ENCODE measurements around the gene MBTPS1. TPM values are rescaled to one million over a fixed set of nuclear protein-coding genes. Genes with fewer than 3 reads are reported as not detected.

Gene MBTPS1
- polyA plus RNA-seq, 3 donors from 2014 or later: 34.9 to 49.6 (median 48.0) TPM

DNA sequence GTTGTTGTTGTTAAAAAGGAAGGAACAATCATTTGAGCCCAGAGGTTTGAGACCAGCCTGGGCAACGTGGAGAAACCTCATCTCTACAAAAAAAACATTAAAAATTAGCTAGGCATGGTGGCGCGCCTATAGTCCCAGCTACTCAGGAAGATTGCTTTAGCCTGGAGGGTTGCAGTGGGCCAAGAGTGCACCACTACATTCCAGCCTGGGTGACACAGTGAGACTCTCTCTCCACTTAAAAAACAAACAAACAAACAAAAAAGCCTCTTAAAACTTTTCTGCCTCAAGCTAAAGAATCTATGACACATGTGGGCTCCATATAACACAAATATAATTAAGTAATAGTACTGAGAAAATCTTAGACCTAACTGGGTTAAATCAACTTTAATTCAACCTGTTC, 12.5 kb downstream of the MBTPS1 start:
- Mint-ChIP-seq H3K9me3 (no peaks in the 10 kb centered on the region), H3K4me3 (no peak overlapping the region), H3K27ac (peak overlapping the region in 1 of 6 donors; percentile 14), H3K36me3 (peaks cover 0 to 3% (median 0%) of the 10 kb centered on the region in 3 donors), H3K27me3 (ENCODE audit: low read depth in 3 of 3) (peaks cover 0 to 4% (median 0%) of the 10 kb centered on the region in 3 donors), H3K4me1 (peaks cover 38 to 70% of the 10 kb centered on the region in 2 donors)
- DNase-seq: no peak

DNA sequence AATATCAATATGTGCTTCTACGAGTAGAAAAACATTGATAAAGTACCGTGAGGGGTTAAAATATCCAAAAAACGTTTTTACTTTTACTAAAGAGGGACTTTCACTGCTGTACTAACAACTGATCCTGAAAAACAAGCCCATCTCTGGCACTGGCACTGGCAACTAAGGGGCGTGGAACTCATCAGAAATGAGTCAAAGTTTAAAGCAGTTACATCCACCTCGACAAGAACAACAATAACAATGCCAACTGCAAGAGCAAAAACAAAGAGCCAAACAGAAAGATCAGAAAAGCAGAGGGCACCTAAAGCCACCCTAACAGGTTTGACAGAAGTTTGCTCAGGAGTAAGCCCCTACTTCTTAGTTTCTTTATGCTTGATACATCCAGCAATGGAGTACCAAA, 13.1 kb downstream of the MBTPS1 start:
- peaks cover 33 to 70% of the 10 kb centered on the region in 2 donors for H3K4me1 Mint-ChIP-seq
- no peaks in the 10 kb centered on the region for H3K9me3 Mint-ChIP-seq
- peaks cover 0 to 4% (median 0%) of the 10 kb centered on the region in 3 donors for H3K27me3 Mint-ChIP-seq (ENCODE audit: low read depth in 3 of 3)
- peaks cover 5 to 8% (median 5%) of the 10 kb centered on the region in 3 donors for H3K36me3 Mint-ChIP-seq
- no peak overlapping the region for H3K27ac Mint-ChIP-seq
- no peak for DNase-seq
- H3K4me3 Mint-ChIP-seq: no peak overlapping the region

DNA sequence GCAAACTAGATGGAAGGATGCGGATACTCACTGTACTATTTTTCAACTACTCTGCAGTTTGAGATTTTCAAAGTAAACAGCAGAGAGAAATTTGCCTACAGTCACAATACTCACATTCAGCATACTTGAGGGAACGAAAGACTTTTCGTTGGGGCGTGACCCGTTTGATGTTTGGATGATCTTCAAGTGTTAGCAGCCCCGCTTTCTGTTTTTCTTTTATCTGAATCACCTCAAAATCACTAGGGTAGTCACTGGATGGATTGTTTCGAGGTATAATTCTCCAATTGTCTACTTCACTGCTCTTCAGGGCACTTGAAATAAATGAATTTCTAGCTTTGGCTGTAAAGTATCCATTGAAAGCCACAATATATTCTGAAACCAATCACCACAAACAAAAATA, 17.8 kb downstream of the MBTPS1 start:
- Mint-ChIP-seq H3K4me1 (peaks cover 12 to 36% of the 10 kb centered on the region in 2 donors), H3K36me3 (peaks cover 5 to 35% (median 13%) of the 10 kb centered on the region in 3 donors), H3K4me3 (no peak overlapping the region), H3K9me3 (no peaks in the 10 kb centered on the region), H3K27ac (no peak overlapping the region), H3K27me3 (ENCODE audit: low read depth in 3 of 3) (peaks cover 0 to 4% (median 0%) of the 10 kb centered on the region in 3 donors)
- DNase-seq: no peak

DNA sequence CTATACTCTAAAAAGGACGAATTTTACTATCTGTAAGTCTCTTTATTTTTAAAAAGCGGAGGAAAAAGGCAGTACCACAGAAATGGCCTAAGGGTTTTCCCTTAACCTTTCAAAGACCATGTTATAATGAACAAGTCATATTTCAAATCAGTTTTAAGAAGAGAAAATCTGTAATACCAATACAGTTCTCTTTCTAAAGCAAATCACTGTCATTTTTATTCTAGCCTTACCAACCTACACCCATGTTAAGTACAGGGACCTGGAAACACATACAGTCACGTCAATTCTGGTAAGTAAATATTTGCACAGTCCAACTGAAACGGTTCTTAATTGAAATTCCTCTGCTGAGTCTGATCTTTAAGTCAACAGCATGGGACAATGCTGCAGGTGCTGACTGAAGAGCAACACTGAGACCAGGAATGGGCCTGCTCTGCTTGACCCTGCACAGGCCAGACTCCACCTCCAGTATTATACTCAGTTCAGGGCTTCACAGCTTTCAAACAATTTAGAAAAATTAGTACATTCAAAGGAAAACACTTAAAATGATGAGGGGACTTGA, 20.2 kb downstream of the MBTPS1 start:
- no peak for DNase-seq
- Mint-ChIP-seq H3K4me3 (no peak overlapping the region), H3K27me3 (ENCODE audit: low read depth in 3 of 3) (peaks cover 0 to 4% (median 0%) of the 10 kb centered on the region in 3 donors), H3K27ac (no peak overlapping the region), H3K36me3 (peaks cover 18 to 51% (median 37%) of the 10 kb centered on the region in 3 donors), H3K4me1 (peaks cover 5 to 17% of the 10 kb centered on the region in 2 donors), H3K9me3 (no peaks in the 10 kb centered on the region)

DNA sequence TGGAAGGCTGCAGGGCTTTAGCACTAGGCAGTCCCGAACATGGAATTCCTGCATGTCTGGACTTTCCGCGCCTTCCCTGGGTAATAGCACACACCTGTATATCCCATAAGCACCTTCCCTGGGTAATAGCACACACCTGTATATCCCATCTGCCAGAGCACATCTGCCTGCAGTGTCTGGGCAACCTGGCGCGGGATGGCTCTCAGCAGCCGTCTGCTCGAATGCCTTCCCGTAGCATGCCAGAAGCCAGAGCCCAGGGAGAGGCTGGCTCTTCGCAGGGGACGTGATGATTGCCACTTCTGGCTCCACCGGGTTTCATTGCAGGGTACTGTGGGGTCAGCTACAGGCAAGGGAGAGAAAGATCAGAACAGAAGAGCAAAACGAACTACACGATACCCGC, 21.3 kb downstream of the MBTPS1 start:
- no peak for DNase-seq
- Mint-ChIP-seq H3K4me3 (no peak overlapping the region), H3K36me3 (peaks cover 20 to 58% (median 45%) of the 10 kb centered on the region in 3 donors), H3K27me3 (ENCODE audit: low read depth in 3 of 3) (peaks cover 0 to 4% (median 0%) of the 10 kb centered on the region in 3 donors), H3K4me1 (peaks cover 4 to 14% of the 10 kb centered on the region in 2 donors), H3K27ac (no peak overlapping the region), H3K9me3 (no peaks in the 10 kb centered on the region)

DNA sequence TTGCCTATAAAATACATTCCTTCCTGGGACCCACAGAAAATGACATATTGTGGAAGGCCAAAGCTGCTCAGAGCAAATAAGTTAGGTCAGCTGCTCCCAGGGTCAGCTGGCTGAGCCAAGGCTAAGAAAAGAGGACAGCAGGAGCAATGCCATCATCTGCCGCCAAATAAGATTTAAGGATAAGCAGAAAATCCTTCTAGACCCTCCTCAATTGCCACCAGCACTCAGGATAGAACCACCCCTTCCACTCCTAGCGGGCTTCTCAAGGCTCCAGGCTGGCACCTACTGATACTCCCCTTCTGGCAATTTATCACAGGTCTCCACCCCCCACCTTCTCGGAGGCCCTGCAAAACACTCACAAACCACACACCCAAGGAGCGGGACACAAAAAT, 22.9 kb downstream of the MBTPS1 start:
- peaks cover 6 to 12% of the 10 kb centered on the region in 2 donors for H3K4me1 Mint-ChIP-seq
- peaks cover 0 to 2% (median 0%) of the 10 kb centered on the region in 3 donors for H3K27me3 Mint-ChIP-seq (ENCODE audit: low read depth in 3 of 3)
- H3K36me3 Mint-ChIP-seq: peaks cover 24 to 65% (median 51%) of the 10 kb centered on the region in 3 donors
- H3K27ac Mint-ChIP-seq: no peak overlapping the region
- no peak overlapping the region for H3K4me3 Mint-ChIP-seq
- no peaks in the 10 kb centered on the region for H3K9me3 Mint-ChIP-seq
- DNase-seq: no peak

DNA sequence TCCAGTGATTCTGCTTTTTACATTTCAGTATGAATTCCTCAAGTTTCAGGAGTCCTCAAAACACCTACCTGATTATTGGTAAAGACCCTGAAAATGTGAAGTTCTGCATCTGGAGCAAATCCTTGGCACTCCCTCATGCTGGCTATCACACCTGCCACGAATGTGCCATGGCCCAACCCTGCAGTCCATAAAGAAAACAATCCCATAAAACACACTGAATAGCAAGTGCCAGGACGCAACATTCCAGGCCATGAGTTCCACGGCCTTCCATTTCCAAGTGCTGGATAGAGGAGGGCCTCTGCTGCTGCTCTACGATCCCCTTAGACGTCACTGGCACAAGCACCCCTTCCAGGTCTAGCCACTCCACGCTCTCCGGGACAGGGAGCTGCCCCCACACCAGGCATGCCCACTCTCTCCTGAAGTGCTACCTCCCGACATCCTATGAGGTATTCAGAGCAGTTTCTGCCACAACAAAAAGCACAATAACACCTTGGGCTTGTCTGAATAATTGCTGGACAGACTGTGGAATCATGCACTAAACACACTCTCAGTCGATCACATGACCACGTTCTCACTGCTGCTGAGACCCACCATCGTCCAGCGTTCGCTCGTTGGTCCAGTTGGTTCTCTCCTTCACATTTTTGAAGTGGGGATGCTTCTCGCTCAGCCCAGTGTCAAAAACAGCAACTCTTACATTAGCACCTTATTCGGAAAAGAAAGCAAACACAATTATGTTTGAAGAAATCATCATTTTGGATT, 23.4 kb downstream of the MBTPS1 start:
- DNase-seq: no peak
- Mint-ChIP-seq H3K27me3 (ENCODE audit: low read depth in 3 of 3) (peaks cover 0 to 2% (median 2%) of the 10 kb centered on the region in 3 donors), H3K4me1 (peaks cover 12 to 14% of the 10 kb centered on the region in 2 donors), H3K4me3 (no peak overlapping the region), H3K9me3 (no peaks in the 10 kb centered on the region), H3K27ac (no peak overlapping the region), H3K36me3 (peaks cover 24 to 64% (median 50%) of the 10 kb centered on the region in 3 donors)

DNA sequence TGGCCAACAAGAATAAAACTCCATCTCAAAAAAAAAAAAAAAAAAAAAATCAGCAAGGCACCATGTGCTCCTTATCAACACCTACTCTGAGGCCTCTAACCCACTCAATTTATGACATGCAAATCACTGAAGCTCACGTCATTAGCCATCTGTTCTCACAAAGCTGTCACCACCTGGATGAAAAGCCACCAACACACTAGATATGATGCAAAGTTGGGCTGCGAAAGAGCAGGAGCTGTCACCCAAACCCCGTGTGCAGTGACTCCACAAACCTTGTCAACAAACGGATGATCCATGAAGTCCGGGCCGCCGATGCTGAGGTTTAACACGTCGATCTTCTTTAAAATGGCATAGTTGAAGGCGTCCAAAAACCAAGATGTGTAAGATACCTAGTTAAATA, 25.3 kb downstream of the MBTPS1 start:
- Mint-ChIP-seq H3K27ac (no peak overlapping the region), H3K4me3 (no peak overlapping the region), H3K27me3 (ENCODE audit: low read depth in 3 of 3) (peaks cover 0 to 2% (median 2%) of the 10 kb centered on the region in 3 donors), H3K9me3 (no peaks in the 10 kb centered on the region), H3K36me3 (peaks cover 29 to 58% (median 50%) of the 10 kb centered on the region in 3 donors), H3K4me1 (peaks cover 26 to 31% of the 10 kb centered on the region in 2 donors)
- DNase-seq: no peak

DNA sequence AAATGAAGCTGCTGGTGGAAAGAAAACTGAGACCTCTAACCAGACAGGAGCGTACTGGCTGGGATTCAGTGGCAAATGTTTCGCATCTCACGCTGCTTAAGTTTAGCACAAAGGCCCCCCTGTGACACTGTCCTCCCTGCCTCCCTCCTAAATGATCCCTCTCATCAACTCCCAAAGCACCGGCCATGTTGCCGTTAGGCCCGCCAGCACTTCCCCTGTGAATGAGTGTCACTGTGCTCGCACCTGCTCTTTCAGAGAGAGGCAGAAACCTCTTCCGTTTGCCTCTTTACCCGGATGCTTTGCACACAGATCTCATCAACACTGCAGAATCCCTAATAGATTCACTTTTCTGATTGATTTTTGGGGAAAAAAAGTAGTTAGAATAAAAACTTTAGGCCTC, 26.5 kb downstream of the MBTPS1 start:
- Mint-ChIP-seq H3K36me3 (peaks cover 29 to 64% (median 54%) of the 10 kb centered on the region in 3 donors), H3K4me1 (peaks cover 32 to 37% of the 10 kb centered on the region in 2 donors), H3K9me3 (no peaks in the 10 kb centered on the region), H3K27me3 (ENCODE audit: low read depth in 3 of 3) (peaks cover 0 to 2% (median 0%) of the 10 kb centered on the region in 3 donors), H3K27ac (no peak overlapping the region), H3K4me3 (no peak overlapping the region)
- DNase-seq: no peak

DNA sequence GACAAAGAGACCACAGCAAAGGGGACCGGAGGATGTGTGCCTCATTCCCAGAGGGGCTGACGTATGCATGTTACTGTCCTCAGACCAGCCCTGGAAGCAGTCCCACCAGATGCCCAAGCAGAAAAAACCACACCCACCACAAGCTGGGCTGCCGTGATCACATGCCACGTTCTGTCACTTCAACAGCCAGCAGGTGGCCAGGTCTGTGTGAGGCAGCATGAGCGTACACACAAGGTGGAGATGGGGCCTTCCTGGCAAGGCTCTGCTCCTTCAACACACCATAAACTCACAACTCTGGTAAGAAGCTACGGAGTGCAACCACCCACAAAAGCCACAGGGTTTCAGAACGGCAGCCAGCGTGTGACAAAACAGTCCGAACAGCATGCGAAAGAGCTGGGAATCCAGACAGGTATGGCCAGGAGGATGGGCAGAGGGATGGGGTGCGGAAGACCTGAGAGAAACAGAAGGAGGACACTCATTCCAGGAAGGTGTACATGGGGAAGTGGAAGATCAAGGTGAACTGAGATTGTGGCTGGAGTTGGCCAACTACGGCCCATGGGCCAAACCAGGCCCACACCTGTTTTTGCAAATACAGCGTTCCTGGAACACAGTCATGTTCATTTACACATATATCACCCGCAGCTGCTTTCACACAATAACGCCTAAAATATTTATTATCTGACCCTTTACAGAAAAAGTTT, 27.9 kb downstream of the MBTPS1 start:
- DNase-seq: peak; percentile 12 to 24 (median 15)
- Mint-ChIP-seq H3K9me3 (no peaks in the 10 kb centered on the region), H3K4me1 (peaks cover 32 to 37% of the 10 kb centered on the region in 2 donors), H3K36me3 (peaks cover 29 to 56% (median 50%) of the 10 kb centered on the region in 3 donors), H3K27ac (peak overlapping the region in 3 of 6 donors; percentile 4 to 80 (median 72)), H3K27me3 (ENCODE audit: low read depth in 3 of 3) (peaks cover 0 to 2% (median 0%) of the 10 kb centered on the region in 3 donors), H3K4me3 (peak overlapping the region in 2 of 5 donors; percentile 16 to 21)

DNA sequence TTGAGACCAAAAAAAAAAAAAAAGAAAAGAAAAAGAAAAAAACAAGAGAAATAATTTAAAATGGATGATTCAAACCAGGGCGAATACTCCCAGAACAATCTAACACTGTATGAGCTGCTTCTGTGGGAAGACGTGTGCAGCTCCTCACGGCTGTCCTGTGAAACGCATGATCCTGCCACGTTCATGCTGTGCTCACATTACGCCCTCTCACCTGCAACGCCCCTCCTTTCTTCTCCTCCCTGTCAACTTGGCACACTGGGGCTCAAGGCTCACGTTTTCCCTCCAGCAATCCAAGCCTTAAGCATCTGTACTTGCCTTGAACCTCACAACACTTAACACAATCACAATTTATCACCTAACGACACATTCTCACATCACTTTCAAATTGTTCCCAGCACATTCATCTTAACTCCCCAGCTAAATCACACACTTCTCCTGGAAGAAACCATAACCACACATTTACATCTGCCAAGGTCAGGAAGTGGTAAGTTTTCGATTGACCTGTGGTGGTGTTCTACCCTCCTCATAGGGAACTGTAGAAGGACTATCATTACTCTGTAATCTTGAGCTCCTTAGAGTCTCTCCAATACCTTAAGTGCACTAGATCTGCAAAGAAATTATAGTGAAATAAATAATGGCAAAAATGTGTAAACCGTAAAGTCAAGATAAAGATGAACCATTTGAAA, 29.1 kb downstream of the MBTPS1 start:
- H3K4me3 Mint-ChIP-seq: peak overlapping the region in 1 of 5 donors; percentile 0

DNA sequence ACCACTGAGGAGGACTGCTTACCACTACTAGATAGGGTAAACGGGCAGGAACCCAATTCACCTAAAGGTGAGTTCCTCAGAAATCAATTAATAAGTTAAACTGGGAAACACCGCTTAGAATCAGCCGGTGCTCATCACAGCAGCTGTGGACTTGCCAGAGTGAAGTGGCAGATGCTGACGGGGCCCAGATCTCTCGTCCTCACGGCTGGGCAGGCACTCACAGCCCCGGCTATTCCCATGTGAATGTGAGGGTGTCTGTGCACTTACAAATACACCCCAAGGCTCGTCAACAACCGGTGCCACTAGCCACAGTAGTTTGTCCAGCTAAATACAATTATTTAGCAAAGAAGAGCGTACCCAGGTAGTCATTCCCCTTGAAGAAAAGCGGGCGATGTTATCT, 29.7 kb downstream of the MBTPS1 start:
- Mint-ChIP-seq H3K27ac (peak overlapping the region in 1 of 6 donors; percentile 55), H3K4me1 (peaks cover 32 to 37% of the 10 kb centered on the region in 2 donors), H3K4me3 (no peak overlapping the region), H3K27me3 (ENCODE audit: low read depth in 3 of 3) (peaks cover 0 to 2% (median 0%) of the 10 kb centered on the region in 3 donors), H3K36me3 (peaks cover 18 to 47% (median 32%) of the 10 kb centered on the region in 3 donors), H3K9me3 (no peaks in the 10 kb centered on the region)
- DNase-seq: no peak

More for the DNA sequence above, 29.1 kb downstream of the MBTPS1 start:
- Mint-ChIP-seq H3K4me1 (peaks cover 32 to 37% of the 10 kb centered on the region in 2 donors), H3K36me3 (peaks cover 20 to 50% (median 38%) of the 10 kb centered on the region in 3 donors), H3K27me3 (ENCODE audit: low read depth in 3 of 3) (peaks cover 0 to 2% (median 0%) of the 10 kb centered on the region in 3 donors), H3K27ac (peak overlapping the region in 3 of 6 donors; percentile 1 to 55 (median 48)), H3K9me3 (no peaks in the 10 kb centered on the region)
- no peak for DNase-seq

DNA sequence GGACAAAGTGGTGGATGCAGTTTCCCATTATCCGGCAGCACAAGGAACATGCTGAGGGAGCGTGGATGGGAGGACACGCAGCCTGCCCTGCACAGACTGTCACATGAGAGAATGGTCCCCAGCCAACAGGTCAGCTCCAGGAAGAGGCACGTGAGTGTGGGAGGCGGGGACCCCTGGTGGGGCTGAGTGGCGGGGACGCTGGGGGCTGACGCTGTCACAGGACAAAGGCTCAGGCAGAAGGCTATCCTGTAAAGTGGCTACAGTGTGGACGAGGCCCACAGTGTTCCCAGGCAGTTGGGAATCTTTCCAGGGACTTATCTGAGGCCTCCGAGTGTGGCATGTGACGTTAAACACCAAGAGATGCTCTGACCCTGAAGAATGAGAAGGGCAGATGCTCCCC, 30.4 kb downstream of the MBTPS1 start:
- no peaks in the 10 kb centered on the region for H3K9me3 Mint-ChIP-seq
- H3K27me3 Mint-ChIP-seq (ENCODE audit: low read depth in 3 of 3): peaks cover 0 to 2% (median 0%) of the 10 kb centered on the region in 3 donors
- peak overlapping the region in 2 of 6 donors; percentile 45 to 77 for H3K27ac Mint-ChIP-seq
- H3K36me3 Mint-ChIP-seq: peaks cover 14 to 45% (median 25%) of the 10 kb centered on the region in 3 donors
- DNase-seq: no peak
- H3K4me3 Mint-ChIP-seq: no peak overlapping the region
- H3K4me1 Mint-ChIP-seq: peaks cover 32 to 37% of the 10 kb centered on the region in 2 donors

Measured in immature natural killer cell (primary cell).